ENCODE data around the gene RSPO4. TPM values are rescaled to one million over a fixed set of nuclear protein-coding genes. Genes with fewer than 3 reads are reported as not detected.

The RSPO4 gene
- total and polyA plus RNA-seq, 2 of the 8 experiments (the other 6 are each of a cell fraction or from before 2014, with no cell fraction given) = 3.4 to 6.4 TPM

GRCh38 chr20:956330-956951 is 45.7 kb downstream of the RSPO4 start (continued):
- TF ChIP-seq TBP (IDR thresholded peaks at IDR 0.05; ENCODE audit: low read depth, low read length) = peak; percentile 21; the same call in 1 of the 2 replicates
- TF ChIP-seq RAD21 (IDR thresholded peaks at IDR 0.05 in 1 of 2, conservative IDR thresholded peaks at IDR 0.05 in 1 of 2; ENCODE audit: low read depth in 2 of 2, low read length in 2 of 2) = peak; percentile 100
- no peak for TF ChIP-seq BRCA1 (IDR thresholded peaks at IDR 0.05; ENCODE audit: low read depth, low read length)
- no peak for TF ChIP-seq POLR2AphosphoS5 (IDR thresholded peaks at IDR 0.05; ENCODE audit: low read depth, low read length)

All from H1 (cell line).